ENCODE data around the gene TALDO1.

The TALDO1 gene

GRCh38 chr11:787084-787675 is 39.9 kb downstream of the TALDO1 start:
- DNase-seq (ENCODE audit: low read depth in 2 of 3, low spot score in 2 of 3), result no peak

DNA sequence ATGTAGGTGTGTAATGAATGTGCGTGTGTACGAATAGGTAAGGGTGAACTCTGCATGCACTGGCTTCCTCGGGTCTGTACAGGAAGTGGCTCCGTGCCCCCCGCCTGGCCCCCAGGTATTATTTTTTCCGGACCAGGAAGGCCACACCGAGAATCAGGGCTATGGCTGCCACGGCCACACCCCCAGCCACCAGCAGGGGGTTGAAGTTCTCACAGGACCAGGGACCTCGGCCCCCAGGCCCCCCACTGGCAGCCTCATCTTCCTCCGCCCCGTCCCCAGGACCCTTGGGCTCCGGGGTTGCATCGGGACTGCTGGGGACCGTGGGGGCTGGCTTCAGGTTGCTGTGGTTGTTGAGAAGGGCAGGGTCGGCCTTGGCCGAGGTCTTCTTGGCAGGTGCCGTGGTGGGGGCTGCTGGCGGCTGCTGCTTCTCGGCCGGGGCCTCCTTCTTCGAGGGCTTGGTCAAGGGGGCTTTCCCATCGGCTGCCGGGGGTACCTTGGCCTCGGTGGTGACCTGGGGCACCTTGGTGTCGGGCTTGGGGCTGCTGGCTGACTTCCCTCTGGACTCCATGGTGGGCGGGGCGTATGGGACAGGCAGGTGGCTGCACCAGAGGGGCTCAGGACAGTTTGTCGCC is 40.9 kb downstream of the TALDO1 start:
- no peak for DNase-seq (ENCODE audit: low read depth in 2 of 3, low spot score in 2 of 3)

DNA sequence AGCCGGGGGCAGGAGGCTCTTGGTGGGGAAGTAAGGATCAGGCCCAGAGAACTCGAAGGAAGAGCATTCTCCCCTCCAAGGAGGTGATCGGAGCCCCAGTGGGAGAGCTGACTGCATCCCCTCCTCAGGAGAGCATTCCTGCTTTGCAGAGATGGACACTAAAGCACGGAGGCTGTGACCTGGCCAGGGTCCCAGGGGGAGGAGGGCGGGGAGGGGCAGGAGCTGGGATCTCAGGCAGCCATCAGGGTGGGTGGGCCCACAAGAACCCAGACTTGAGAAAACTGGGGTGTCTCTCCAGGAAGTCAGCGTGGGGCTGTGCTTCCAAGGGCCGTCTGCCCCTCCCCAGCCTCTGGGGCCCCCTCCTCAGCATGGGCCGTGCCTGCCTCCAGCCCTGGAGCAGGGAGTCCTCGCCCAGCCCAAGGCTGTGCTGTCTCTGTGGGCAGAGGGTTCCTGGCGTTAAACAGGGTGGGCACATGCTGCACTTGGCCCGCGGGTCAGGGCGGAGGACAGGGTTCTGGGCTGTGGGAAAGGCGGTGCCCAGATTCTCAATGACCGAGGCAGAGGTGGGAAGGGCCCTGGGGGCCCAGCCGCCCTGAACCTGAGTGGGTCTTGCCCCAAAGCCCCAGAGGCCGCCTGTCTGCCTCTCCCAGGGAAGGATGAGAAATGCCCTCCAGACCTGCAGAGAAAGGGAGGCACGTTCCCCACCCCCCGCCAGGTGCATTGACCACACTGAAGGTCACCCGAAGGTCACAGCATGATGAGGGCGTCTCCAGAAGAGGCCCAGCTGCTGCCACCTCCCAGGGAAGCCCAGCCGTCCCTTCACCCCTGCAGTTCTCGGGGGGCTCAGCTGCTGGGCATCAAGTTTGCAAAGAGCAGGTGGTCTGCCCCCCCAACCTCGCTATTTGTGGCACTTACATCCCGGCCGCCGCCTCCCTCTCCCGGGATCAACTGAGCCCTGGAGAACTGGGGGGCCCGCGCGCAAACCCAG is 42.0 kb downstream of the TALDO1 start:
- no peak for DNase-seq (ENCODE audit: low read depth in 2 of 3, low spot score in 2 of 3)

- DNase-seq (ENCODE audit: low read depth in 2 of 3, low spot score in 2 of 3), result no peak
These were observed 42.7 kb downstream of the TALDO1 start, which contains the start of gene CEND1 for GRCh38 chr11:789943-790342. CEND1 (minus strand) TSS chr11:790090; CDS start chr11:788576, 1,514 bp downstream.

- no peak for DNase-seq (ENCODE audit: low read depth in 2 of 3, low spot score in 2 of 3)
These were observed 43.7 kb downstream of the TALDO1 start for GRCh38 chr11:790721-791564.

DNA sequence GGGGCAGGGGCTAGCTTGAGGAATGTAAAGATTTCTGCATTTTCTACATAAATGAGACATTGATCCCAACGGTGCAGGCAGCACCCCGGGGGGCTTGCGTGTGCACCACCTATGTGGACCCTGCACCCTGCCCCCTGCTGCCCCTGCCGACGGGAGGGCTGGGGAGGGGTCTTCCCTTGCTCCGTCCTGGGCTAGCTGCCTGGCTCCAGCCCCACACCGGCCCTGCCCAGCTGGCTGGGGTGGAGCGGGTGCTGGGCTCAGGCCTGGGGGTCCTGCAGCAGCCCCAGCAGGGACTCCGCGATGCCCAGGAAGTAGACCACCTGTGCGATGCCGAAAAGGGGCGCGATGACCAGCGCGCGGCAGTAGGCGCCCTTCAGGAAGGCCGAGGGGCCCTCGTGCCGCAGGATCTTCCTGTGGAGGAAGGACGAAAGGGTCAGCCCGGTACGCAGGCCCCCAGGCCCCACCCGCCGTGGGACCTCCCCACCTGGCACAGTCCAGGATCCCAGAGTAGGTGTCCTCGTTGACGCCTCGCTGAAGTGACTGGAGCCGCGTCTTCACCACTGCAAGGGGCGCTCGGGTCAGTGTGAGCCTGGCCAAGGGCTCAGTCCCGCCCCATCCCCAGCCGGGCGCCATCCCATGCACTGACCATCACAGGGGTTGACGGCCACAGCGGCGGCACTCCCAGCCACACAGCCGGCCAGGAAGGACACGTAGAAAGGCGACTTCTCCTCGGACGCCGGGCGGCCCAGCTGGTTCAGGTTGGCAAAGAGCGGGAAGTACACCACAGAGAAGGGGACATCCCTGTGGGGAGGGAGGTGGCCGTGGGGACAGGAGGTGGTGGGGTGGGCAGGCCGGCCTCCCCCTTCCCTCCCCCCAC is 44.6 kb downstream of the TALDO1 start:
- DNase-seq (ENCODE audit: low read depth in 2 of 3, low spot score in 2 of 3), result no peak

GRCh38 chr11:792535-792821 is 45.2 kb downstream of the TALDO1 start:
- DNase-seq (ENCODE audit: low read depth in 2 of 3, low spot score in 2 of 3), result no peak

- DNase-seq (ENCODE audit: low read depth in 2 of 3, low spot score in 2 of 3), result no peak
These were observed 45.6 kb downstream of the TALDO1 start for GRCh38 chr11:792873-793272.

- DNase-seq (ENCODE audit: low read depth in 2 of 3, low spot score in 2 of 3), result no peak
These were observed 46.3 kb downstream of the TALDO1 start for GRCh38 chr11:793556-793955.

GRCh38 chr11:794013-794765 is 46.9 kb downstream of the TALDO1 start:
- no peak for DNase-seq (ENCODE audit: low read depth in 2 of 3, low spot score in 2 of 3)

- no peak for DNase-seq (ENCODE audit: low read depth in 2 of 3, low spot score in 2 of 3)
These were observed 47.7 kb downstream of the TALDO1 start for GRCh38 chr11:794766-795633.

DNA sequence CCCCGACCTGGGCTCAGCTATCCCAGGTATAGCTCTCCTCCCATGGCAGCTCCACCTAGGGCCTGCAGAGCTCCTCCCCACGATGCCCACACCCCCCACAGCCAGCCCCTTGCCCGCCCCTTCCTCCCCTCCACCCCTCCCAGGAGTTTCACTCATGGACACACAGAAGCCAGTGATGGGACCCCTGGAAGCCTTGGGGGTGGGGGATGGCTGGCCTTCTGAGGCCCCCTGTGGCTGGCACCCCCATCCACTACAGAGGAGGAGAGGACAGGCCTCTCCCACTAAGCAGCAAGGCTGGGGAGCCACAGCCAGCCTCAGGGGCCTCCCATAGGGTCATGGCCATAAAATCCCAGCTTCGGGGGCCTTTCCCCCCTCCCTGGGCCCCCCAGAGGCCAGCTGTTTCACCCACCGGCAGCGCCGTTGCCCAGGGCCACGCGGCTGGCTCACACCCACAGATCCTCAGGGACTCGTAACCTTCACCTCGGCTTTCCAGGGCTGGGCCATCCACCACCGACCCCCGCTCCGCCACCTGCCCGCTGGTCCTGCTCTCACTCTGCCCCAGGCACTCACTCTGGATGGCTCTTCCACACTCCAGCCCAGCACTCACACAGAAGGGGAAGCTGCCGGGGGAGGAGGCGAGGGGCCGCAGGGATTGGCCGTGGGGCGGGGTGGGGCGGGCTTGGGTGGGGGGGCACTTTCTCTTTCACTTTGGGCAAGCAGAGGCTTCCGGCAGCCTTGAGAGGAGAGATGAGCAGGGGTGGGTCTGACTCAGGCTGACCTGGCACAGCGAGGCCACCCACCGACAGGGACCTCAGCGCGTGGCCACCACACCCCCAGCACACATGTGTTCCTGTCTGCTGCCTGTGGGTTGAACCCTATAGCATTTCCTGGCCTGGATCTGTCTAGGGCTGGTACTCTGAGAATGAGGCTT is 48.6 kb downstream of the TALDO1 start:
- peak in 2 of 3 experiments; percentile 61 to 73 for DNase-seq (ENCODE audit: low read depth in 2 of 3, low spot score in 2 of 3)

DNA sequence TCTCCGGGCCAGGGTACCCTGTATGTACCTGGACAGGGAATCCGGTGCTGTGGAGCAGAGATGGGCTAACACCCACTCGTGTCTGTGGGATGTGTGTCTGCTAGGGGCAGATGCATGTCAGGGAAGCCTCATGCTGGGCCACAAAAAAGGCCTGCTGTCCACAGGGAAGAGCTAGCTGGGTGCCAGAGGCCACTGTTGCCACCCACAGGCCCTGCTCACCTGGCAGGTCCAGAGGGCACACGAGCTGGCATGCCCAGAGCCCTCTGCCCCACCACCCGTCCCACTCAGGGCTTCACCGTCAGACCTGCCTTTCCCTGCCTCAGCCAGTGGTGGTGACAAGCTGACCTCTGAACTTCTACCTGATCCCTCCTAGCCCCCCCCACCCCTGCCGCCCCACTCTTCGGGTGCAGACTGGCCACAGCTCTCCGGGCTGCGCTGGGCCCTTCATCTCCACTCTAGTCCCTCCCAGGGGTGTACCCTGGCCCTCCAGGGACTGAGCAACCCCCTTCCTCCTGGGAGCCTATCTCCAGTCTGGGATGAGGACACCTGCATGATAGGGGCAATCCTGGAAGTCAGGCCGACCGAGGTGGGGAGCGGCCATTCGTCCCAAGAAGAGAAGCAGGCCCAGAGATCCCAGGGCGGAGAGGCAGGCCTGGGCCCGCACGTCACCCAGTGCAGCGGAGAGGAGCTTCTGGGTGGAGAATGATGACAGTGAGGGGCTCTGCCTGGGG is 49.5 kb downstream of the TALDO1 start:
- no peak for DNase-seq (ENCODE audit: low read depth in 2 of 3, low spot score in 2 of 3)

DNA sequence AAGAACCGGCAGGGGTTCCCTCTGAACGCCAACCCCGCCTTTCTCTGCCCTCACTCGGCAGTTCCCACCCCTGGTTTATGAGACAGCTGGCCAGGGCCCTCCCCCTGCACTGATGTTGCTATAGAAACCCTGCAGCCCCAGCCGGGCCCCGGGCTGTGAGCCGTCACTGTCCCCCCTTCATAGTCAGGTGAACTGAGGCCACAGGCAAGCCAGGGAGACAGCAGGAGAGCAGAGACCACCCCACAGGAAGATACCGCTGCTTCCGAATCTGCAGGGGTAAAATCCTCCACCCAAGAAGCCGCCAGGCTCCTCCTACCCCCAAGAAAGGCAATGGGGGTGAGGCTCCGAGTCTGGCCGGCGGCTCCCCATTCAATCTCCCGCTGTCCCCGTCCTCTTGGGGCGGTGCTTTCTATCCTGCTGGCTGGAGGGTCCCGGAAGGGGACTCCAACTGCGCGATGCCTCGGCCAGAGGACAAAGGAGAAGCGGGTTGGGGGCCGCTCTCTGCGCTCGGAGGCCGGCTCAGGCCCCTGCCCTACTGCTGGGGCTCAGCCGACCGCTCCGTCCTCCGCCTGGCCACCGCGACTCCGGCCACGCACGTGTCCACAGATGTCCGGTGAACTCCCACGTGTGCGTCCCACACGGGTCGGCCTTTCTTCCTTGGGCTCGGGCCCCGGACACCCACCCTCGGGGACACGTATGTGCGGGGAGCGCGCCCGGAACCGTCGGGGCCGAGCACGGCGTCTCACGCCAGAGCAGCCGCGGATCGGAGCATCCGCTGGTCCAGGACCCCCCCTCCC is 50.2 kb downstream of the TALDO1 start:
- peak in 2 of 3 experiments; percentile 68 for DNase-seq (ENCODE audit: low read depth in 2 of 3, low spot score in 2 of 3)

GRCh38 chr11:798093-798713 is 50.9 kb downstream of the TALDO1 start, which contains the start of gene SLC25A22:
SLC25A22 (minus strand) TSS chr11:798281; CDS start chr11:795006, 3,275 bp downstream.
- DNase-seq (ENCODE audit: low read depth in 2 of 3, low spot score in 2 of 3), result peak; percentile 55 to 92 (median 70)

All from activated CD8-positive, alpha-beta memory T cell treated with anti-CD3 and anti-CD28 coated beads for 48 hours (primary cell).